ENCODE results near the gene PITRM1.

Gene PITRM1

GRCh38 chr10:3137958-3138726 is 34.4 kb downstream of the PITRM1 start:
- no peak for DNase-seq

- no peak for DNase-seq
These were observed 35.6 kb downstream of the PITRM1 start for GRCh38 chr10:3136763-3137611.

- no peak for DNase-seq
These were observed 36.2 kb downstream of the PITRM1 start for GRCh38 chr10:3136336-3136735.

GRCh38 chr10:3135006-3135405 is 37.6 kb downstream of the PITRM1 start:
- no peak for DNase-seq

DNA sequence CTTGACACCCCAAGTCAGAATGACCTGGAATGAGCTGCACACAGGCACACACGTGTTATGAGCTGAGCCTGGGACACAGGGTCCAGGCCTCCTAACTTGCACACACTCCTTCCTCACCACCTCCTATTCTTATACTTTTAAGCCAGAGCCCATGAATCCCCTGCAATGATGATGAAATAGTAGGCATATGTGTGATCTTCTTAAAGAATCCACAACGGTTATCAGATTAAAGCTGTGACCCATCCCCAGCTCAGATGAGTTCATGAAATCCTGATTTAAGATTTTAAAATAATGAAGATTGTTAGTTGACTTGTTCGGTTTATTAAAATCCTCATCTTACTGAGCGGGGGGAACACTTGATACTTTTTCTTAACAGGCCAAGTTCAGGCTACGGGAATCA is 38.6 kb downstream of the PITRM1 start:
- DNase-seq = no peak

DNA sequence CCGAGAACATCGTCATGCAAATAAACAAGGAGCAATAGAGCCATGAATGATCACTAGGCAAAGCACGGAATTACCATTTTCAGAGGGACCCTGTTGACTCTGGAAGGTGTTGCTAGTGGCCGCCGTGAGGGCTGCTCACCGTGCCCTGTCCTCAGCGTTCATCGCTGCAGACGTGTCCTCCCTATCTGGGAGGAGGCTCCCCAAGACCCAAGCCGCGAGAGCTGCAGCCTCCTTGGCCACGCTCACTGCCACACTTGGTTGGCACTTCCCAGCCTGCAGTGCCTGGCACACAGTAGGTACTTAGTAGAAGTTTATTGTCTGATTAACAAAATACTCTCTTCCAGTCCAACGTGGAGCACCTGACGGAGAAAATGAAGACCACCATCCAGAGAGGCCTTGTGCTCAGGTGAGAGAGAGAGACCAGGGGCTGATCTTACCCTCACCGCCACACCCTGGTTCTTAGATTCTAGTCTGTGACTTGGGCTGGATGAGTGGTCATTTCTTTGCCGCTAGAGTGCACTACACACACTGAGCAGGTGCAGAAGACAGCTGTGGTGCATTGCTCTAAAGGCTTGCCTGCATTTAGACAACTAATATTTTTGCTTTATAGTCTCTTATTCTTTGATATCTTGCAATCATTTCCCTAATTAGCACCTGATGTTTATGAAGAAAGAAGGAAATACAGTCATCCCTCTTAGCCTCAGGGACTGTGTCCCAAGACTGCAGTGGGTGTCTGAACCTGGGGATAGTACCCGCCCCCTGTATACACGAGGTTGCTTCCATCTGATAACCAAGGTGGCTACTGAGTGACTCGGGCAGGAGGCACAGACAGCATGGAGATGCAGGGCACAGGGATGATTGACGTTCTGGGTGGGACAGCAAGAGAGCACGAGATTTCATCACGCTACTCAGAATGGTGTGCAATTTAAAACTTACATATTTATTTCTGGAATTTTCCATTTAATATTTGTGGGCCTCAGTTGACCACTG is 40.3 kb downstream of the PITRM1 start:
- DNase-seq = no peak

DNA sequence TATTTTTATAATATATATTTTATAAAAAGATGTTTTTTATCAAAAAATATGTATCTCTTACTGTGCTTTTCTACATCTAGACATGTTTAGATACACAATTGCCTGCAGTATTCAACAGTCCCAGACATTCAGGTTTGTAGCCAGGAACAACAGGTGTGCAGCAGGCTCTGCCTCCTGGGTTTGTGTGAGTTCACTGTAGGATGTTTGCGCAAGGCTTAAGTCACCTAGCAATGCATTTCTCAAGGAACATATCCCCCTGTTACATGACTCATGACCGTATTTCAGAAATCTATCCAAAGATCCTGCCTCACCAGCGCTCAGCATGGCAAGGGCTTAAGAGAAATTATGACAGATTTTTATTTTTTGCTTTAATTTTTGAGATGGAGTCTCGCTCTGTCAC is 41.5 kb downstream of the PITRM1 start:
- no peak for DNase-seq

DNA sequence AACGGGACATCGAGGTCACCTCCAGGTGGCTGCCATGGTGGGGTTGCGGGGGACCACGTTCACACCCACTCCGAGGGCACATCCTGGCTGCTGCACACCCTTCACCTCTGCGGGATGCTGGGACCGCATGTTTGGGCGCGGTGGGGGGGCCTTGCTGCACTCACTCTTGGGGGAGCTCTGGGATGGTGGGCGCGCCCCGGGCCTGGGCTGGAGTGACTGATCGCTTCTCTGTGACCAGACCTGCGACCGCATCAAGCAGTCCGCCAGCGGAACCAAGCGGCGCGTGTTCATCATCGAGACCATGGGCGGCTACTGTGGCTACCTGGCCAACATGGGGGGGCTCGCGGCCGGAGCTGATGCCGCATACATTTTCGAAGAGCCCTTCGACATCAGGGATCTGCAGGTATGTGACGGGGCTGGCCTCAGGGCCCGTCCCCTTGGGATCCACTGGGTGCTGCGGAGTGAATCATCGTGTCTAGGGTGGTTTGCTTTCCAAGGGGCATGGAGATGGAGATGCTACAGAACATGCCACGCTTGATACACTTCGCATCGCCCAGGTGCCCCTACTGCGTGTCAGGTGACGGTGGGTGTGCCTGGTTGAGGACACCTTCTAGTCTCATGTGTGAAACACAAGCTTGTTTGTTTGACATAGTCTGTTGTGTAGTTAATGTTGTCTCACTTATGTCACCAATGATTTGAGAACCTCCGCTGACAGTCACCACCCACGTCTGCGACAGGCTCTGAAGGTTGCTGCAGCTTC is 42.8 kb downstream of the PITRM1 start:
- DNase-seq = no peak

DNA sequence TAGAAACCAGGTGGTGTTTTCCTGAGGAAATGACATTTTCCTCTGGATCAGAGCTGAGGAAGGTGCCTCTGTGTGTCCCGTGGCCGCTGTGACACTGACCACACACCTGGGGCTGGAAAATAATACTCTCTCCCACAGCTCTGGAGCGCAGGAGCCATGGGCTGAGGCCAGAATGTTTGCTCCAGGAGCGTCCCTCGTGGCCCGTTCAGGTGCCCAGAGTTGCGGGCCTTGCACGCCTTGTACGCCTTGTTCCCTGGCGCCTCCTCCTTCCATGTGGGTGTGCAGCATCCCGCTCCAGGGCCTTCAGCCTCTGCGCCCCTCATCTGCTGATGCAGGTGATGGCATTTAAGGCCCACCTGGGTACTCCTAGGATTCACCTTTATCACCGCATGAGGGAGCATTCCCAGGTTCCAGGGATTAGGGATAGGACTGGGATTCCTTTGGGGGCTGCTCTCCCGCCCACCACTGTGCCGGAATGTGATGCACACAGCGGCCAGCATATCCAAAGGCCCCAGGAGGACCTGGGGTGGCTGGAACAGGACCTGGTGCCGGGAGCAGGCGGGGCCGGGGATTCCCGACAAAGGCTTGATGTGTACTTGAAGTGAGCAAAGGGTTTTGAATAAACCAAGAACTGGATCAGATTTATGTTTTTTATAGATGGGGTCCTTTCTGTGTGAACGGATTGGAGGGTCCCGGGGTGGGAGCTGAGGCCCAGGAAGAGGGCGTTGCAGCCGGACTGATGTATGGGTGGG is 44.0 kb downstream of the PITRM1 start:
- DNase-seq = no peak

- no peak for DNase-seq
These were observed 44.7 kb downstream of the PITRM1 start for GRCh38 chr10:3127921-3128320.

DNA sequence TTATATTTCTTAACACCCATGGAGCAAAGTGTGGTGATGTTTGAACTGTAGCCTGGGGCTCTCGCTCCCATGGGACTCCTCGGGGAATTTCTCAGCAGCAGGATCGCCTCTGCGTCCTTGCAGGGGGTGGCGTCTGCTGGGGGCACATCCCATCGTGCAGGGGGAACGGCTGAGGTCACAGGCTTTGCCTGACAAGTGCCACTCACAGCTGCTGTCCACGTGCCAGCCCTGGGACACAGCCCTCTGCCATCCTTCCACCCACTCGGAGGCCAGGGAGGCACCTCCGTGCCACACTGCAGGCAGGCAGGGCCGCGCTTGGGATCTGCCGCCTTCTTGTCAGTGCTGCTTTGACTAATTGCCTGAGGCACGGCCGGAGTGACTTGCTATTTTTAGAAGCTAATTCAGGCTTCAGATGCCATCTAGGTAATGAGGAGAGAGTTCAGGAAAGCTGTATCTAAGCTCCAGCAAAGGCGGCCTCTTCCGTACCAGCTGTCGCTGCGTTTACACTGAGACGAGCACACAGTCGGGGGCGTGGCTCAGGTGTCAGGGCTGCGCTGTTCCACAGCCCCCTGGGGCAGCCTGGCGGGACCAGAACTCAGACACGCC is 45.7 kb downstream of the PITRM1 start:
- peak; percentile 95 for DNase-seq

GRCh38 chr10:3126249-3126648 is 46.3 kb downstream of the PITRM1 start:
- DNase-seq = no peak

DNA sequence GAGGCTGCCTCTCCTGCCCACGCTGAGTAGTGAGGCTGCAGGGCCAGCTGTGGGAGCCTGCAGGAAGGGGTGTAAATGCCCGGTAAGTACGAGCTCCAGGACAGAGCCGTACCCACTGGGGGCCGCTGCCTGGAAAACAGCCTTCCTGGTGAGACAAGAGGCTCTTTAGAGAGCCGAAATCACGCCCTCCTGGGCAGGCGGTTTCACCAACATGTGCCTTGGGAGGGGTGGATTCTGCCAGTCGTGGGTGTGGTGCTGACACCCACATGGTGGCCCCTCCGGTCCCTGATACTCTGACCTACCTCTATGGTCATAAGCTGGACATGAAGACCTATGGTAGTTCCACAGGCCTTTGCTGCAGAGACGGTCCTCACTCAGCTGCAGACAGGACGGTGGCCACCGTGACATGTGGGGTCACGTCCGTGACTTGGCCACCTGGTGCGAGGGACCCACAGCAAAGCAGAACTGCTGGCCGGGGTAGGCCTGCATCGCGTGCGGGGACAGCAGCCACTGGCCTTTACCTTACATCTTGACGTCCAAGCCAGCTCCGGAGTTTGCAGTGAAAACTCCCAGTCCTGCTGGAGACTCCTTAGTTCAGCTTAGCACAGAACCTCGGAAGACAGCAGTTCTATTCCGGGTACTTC is 46.9 kb downstream of the PITRM1 start:
- DNase-seq = no peak

- no peak for DNase-seq
These were observed 48.0 kb downstream of the PITRM1 start for GRCh38 chr10:3124412-3125175.

GRCh38 chr10:3123571-3124411 is 48.8 kb downstream of the PITRM1 start:
- no peak for DNase-seq

DNA sequence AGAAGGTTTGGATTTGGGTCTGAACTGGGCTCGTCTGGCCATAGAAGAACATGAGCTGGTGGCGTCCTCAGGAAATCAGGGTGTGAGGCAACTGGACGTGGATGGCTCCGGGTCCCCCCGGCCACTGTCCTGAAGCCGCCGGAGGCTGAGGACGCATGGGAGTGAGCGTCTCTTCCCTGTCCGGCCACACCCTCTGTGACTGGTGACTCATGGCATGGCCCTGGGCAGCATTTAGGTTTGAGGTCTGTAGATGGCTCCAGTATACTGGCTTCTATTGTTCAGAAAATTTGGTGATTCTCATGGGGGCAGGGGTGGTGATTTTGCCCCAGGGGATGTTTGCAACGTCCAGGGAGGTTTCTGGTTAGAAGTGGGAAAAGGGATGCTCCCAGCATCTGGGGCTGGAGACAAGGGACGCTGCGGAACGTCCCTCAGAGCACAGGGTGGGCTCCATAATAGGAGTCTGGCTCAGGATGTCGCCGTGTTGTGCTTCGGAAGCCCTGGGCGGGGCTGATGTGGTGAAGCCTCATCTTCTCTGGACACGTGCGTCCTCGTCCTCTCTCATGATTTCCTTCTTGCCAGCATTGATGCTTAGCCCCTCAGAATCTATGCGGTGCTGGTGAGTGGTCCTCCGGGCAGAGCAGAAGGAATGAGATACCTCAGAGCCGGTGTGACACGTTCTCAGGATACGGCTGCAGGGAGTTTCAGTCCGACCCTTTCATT is 49.9 kb downstream of the PITRM1 start:
- DNase-seq = no peak

DNA sequence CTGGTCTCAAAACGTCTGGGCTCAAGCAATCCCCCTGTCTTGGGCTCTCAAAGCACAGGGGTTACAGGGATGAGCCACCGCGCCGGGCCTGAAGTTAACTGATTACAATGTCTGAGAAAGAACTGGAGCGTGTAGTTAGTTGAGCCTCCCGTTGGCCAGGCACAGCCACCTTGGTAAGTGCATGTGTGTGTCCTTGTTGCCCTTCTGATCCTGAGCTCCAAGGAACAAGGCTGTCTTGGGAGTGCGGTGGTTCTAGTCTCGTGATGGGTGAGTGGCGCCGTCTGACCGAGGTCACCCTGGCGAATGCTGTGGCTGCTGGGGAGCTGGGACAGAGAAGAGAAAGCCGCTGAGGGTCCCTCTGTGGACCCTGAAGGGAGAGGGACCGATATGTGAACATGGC is 50.5 kb downstream of the PITRM1 start:
- no peak for DNase-seq

Data from NCI-H1436 treated with DMSO at 0.1 percent for 48 hours (cell line).